Glomerular visceral epithelial cell (primary cell): ENCODE data around the gene CECR2.
"Not testable (repeated sequence)": the region's sequence is repeated elsewhere in the genome, so short reads cannot be mapped to it uniquely, and the experiment has no call there.

ENCODE experiments used
- DNase-seq: peaks from one replicate; pipeline ENCODE4 v3.0.0-alpha.2; 2016; ENCODE audit errors: extremely low spot score

Gene CECR2

DNA sequence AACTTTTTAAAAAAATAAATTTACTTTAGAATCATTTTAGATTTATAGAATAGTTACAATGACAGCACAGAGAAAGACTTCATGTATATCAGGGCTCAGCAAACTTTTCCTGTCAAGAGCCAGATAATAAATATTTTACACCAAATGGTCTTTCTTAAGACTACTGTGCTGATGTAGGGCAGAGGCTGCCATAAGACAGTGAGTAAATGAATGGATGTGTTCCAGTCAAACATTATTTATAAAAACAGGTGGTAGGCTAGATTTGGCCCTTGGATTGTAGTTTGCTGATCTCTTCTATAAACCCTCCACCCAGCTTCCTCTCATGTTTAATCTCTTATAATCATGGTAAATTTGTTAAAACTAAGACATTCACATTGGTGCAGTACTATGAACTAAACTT is 33.0 kb downstream of the CECR2 start:
- no peak for DNase-seq

DNA sequence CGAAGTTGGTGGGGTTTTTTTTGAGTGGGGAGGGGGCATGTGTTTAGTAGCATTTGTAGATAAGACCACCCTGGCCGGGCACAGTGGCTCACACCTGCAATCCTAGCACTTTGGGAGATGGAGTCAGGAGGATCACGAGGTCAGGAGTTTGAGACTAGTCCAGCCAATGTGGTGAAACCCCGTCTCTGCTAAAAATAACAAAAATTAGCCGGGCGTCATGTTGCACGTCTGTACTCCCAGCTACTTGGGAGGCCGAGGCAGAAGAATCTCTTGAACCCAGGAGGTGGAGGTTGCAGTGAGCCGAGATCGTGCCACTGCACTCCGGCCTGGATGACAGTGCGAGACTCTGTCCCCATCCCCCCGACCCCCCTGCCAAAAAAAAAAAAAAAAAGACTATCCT is 34.6 kb downstream of the CECR2 start:
- DNase-seq: no peak

DNA sequence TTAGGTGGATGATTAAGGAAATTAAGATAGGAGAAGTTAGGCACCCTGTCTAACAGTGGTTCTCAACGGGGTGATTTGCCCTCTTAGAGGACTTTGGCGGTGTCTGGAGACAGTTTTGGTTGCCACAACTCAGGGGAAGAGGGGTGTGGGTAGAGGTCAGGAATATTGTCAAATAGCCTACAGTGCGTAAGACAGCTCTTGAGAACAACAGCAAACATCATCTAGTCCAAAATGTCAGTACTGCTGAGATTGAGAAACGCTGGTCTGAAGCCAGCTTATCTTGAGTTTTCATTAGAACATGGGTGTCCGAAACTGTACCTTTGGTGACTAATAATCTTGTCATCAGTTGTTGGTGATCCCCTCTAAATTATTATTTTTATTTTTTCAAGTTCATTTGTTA is 38.4 kb downstream of the CECR2 start:
- no peak for DNase-seq

DNA sequence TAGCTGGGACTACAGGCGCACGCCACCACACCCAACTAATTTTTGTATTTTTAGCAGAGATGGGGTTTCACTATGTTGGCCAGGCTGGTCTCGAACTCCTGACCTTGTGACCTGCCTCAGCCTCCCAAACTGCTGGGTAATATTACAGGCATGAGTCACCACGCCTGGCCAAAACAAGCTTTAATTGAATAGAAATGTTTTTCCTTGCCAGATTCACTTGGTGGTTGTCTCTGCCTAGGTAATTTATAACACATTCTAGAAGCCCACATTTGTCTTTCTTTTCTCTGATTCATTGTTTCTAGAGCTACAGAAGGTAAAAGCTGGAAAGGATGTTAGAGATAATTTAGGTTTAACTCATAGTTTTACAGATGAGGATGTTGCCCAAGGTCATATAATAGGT is 41.3 kb downstream of the CECR2 start:
- no peak for DNase-seq

DNA sequence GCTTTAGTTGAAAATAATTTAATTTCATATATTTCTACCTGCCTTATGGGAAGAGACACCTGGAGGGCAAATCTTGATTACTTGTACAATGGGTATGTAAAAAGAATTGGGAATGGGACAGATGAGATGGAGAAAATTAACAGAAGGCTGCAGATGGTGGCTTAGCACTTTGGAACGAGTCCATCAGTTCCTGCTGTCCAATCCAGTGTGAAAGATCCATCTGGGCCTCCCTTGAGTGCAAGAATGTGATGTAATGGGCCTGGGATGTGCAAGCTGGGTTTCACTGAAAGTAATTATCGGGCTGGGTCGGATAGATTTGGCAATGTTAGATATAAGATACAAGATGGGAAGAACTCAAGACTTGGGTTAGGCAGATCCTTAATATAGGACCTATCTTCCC is 42.0 kb downstream of the CECR2 start:
- no peak for DNase-seq

DNA sequence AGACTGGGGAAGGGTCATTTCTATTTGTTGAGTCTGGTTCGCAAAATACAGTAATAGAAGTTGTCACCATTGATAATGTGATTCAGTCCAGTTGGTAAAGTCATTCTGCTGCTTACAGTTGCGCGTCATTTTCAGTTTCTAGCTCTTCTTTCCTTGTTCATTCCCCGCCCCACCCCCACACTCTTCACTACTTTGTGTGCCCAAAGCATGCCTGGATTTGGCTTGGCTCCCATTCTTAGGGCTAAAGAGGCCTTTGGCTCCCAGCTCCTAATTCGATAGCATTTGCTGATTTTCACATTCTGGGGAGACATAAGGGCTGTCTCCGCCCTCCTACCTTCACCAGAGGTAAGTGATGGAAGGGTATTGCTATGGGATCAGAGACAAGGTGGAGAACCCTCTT is 43.0 kb downstream of the CECR2 start:
- no peak for DNase-seq

DNA sequence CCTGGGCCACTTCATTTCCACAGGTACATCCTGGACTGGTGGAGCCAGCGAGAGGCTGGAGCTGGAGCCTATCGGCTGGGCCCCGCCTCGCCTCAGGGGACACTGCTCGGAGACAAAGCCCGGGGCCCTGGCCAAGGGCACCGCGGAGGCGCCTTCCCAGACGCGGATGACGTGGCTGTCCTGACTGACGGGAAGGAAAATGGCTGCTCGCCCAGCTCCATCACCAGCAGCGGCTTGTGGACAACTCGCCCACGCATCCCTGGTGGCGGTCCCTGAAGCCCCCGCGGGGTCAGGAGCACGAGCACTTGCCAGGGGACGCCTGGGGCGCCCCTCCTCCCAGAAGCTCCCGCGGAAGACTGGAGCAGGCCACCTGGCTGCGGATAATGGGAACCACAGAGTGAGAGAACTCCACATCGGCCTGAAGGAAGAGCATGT is 49.6 kb downstream of the CECR2 start:
- no peak for DNase-seq

DNA sequence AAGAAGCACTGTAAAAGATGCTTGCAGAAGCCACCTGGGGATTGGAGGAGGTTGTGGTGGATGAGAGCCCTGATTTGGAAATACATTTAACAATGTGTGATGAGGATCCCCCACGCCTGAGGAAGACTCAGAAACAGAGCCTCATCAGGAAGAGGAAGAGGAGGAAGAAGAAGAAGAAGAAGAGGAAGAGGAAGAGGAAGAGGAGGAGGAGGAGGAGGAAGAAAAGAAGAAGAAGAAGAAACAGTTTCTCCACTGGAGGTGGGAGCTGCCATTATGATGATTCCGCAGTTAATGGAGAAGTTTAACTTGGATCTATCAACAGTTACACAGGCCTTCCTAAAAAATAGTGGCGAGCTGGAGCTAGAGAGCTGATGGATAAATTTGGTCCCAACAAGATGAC is 50.1 kb downstream of the CECR2 start:
- no peak for DNase-seq

DNA sequence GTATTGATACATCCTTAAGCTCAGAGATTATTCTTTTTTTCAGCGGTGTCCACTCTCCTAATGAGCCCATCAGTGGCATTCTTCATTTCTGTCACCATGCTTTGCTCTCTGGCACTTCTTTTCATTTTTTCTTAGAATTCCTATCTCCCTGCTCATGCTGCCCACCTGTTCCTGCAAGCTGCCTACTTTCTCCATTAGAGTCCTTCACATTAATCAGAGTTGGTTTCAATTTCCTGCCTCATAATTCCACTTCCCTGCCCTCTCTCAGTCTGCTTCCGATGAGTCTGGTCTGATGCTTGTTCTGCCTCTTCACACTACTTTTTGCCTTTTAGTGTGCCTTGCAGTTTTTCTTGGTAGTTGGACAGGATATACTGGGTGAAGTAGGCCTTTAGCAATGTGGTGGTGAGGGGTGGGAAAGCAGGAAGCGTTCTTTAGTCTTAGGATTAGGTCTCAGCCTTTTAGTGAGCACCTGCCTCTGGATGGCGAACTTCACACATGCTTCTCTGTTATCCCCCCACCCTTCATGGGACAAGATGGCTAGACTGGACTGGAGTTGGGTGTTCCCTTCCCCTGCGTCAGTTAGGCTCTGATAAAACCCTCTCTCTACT is 53.6 kb downstream of the CECR2 start:
- DNase-seq: no peak

DNA sequence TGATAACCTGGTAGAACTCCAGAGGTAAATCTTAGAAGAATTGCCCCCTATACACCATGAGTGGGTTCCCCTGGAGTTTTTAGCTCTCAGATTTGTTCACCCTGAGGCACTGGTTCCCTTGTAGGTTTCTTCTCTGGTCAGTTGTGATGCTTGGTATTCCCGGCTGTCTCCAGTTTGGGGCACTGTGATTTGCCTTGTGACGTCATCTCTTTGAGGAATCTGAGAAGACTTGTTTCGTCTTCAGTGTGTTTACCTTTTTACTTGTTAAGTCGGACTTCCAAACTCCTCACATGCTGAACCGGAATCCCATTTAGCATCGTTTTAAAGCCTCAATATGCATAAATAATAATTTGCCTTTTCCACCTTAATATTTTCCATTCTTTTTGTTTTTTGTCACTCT is 54.4 kb downstream of the CECR2 start:
- DNase-seq: no peak

DNA sequence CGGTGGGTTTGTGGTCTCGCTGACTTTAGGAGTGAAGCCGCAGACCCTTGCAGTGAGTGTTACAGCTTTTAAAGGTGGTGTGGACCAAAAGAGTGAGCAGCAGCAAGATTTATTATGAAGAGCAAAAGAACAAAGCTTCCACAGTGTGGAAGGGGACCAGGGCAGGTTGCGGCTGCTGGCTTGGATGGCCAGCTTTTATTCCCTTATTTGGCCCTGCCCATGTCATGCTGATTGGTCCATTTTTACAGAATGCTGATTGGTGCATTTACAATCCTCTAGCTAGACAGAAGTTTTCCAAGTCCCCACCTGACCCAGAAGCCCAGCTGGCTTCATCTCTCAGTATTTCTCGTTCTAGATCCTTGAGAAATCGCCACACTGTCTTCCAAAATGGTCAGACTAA is 58.3 kb downstream of the CECR2 start:
- DNase-seq: not testable (repeated sequence)

DNA sequence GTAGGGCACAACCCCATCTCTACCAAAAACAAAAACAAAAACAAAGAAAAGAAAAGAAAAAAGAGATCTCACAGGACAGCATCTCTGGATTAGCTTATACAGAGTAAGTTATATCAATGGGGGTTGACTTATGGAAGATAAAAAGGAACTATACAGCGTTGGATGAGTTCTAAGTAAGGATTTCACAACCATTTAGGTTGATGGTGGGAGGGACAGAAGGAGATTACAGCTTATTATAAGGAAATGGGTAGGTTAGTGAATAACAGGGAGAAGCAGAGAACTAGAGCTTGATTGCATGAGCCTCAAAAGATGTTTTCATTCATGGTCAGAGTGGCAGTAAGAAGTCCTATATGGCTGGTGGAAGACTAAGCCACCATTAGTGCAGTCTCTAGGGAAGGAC is 60.3 kb downstream of the CECR2 start:
- DNase-seq: no peak

DNA sequence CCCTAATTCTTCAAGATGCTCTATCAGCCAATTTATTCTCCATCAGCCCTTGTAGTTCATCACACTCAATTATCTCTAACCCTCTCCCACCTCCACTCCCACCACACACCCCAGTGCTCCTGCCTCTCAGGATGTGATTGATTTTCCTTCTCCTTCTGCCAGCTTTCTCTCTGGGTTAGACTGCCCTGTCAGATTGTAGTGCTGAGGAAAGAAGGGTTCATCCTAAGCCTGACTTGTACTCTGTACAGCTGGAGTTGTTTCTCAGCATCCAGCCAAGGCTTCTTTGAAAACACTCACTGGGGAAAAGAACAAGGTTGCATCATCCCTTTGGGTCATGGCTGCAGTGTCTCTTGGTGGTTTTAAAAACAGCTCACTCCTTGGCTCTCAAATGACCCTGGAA is 61.2 kb downstream of the CECR2 start:
- DNase-seq: no peak

DNA sequence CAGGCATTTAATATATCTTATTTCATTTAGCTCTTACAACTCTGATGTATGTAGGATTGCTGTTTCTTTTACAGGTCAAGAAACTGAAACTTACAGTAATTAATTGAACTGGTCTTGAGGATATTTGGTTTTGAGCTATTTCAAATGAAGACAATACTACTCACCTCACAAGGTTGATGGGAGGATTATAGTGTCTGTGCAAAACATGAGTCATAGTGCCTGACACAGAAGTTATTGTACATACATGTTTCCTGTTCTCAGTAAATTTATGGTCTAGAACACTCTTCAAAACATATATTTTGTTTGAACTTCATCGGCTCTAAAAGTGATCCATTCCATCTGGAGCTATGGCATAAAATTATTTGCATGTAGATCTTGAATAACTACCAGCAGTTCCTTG is 61.9 kb downstream of the CECR2 start:
- DNase-seq: no peak

DNA sequence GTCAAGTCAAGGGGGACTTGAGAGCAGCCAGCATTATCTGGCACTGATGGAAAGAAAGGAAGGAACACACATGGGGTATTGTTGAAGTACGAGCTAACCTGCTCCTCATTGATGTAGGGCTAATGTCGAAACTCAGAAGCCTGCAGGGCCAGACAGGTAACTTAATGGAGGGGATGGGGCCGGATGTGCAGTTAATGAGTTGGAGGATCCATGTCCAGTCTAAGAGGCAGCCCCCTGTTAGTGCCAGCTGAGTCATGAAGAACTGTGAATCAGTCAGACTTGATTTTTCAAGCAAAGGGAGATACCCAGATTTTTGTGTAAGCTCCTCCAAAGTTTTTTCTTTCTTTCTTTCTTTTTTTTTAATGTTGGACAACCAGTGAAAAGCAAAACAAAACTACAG is 65.6 kb downstream of the CECR2 start:
- DNase-seq: no peak

DNA sequence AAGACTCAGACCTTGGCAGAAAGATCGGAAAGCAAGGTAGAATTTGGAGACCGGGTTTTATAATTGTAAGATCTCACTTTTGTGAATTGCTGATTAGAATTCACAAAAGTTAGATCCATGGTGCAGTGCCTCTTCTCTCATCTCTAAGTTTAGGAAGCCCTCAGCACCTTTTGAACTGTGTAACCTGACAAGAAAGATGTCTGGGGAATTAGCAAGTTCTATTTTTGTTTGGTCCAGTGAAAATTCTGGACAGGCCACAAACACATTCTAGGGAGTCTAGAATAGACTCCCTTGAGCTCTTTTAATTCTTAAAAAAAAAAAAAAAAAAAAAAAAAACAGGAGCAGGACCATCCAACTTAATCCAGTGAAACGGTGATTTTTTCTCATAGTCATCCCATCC is 66.1 kb downstream of the CECR2 start:
- no peak for DNase-seq

DNA sequence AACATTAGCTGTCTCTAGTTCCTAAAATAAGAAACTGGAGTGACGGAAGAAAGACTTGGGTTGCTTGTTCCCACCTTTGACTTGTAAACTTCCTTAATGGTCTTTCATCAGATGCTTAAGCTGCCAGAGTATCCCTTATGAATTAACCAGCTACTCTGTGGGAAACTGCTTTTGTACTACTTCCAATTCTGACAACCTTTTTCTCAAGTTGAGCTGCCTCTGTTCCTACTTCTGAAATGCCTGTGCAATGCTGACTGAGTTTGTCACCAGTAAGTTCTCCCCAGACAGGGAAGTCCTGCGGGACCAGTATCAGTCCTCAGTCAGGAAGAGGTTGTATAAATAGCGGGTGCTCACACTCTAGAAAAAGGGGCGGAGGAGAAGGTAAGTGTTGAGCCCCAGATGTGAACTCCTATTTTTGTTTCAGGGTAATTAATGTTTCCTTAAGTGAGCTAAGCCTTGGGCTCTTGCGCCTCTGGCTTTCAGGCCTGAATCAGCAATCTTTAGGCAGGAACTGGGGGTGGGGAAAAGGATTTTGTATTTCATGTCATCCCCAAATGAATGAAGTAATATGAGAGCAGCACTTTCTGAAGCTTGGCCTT is 67.2 kb downstream of the CECR2 start:
- DNase-seq: no peak

DNA sequence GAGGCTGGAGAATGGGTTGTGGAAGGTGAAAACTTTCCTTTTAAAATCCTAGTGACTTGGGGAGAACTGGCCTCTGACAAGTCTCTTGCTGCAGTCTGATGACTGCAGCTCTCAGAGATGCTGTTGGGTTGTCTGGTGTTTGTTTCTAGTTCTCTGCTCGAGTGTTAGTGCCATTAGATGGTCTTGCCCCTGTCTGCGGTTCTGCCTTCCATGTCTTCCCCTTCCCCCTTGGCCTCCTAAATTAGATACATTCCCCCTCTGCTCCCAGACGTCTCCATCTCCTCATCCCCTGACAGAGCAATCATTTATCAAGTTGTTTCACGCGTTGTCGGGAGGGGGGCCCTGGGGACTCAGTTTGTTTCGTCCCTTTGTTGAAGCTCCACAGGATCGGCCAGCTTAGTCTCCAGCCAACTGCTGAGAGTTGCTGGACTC is 67.7 kb downstream of the CECR2 start:
- DNase-seq: no peak

DNA sequence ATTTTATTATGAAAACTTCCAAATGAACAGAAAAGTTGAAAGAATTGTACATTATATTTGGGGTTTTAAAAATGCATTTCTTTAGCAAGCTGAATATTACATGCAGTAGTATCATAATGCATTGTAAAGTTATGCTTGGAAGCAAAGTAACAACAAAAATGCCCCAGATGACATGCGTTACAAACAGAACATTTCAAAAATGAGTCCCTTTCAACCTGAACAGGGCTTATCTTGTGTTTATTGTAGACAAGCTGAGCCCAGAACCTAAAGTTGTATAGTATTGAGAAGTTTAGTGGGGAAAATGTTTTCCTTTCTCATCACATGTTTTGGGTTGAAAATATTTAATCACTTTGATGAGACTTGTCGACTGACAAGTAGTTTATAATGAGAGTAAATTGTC is 68.8 kb downstream of the CECR2 start:
- DNase-seq: no peak

DNA sequence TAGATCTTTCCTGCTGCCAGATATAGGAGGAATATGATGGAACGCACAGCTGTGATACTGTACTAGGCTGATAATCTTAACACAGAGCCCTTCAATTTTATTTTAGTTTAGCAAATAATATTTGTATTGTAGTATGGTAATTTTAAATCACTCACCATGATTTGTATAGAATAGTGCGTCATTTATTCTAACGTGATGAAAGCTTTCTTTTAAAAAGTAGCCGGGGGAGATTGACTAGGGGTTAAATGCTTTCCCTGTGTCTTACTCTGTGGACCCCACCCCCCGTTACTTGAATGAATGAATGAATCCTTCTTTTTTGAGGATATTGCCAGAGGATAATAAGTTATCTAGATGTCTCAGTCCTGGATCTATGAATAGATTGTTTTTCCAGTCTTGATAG is 72.1 kb downstream of the CECR2 start:
- no peak for DNase-seq

DNA sequence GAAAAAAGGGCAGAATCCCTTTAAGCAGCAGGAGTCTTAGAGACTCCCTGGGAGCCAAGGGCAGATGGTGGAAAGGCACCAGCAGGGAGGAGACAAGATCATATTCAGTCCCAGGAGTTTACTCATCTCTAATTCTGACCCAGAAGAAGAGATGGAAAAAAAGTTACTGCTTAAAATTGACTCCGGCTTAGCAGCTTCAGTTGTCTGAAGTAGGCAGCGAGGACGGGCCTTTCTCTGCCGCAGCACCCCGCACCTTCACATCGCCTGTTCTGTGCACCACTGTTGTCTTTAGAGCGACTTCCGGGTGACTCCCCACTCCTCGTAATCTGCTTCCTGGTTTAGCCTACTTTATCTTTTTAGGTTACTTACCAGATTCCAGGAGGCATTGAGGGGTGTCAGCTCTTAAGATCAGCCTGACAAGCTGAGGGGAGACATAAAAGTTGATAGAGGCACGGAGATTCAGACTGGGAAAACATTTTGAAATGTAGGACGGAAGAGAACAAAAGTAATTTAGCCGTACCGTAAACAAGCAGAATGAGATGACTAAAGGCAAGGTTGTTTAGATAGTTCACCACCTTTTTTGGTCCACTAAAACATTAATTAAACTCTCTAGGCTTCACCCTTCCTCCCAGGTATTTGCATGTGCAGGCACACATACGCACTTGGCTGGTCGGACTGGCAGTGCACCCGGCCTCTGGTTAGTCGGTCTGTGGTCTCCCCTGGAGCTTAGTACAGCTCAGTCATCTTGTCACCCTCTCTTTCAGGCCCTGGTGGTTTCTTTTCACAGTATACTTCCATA is 74.3 kb downstream of the CECR2 start:
- DNase-seq: no peak

DNA sequence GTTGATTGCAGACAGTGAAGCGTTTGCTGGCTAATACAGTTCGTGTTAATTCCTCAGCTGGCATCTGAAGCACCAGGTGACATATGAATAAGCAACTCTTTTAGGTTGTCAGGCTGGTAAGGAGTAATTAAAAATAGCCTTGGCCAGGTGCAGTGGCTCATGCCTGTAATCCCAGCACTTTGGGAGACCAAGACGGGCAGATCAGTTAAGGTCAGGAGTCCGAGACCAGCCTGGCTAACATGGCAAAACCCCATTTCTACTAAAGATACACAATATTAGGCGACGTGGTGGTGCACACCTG is 74.9 kb downstream of the CECR2 start:
- no peak for DNase-seq

DNA sequence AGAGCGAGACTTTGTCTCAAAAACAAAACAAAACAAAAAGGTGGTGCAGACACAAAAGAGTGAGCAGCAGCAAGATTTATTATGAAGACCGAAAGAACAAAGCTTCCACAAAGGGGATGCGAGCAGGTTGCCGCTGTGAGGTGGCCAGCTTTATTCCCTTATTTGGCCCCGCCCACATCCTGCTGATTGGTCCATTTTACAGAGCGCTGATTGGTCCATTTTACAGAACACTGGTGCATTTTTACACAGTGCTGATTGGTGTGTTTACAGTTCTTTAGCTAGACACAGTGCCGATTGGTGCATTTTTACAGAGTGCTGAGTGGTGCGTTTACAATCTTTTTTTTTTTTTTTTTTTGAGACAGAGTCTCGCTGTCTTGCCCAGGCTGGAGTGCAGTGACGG is 77.4 kb downstream of the CECR2 start:
- DNase-seq: no peak

DNA sequence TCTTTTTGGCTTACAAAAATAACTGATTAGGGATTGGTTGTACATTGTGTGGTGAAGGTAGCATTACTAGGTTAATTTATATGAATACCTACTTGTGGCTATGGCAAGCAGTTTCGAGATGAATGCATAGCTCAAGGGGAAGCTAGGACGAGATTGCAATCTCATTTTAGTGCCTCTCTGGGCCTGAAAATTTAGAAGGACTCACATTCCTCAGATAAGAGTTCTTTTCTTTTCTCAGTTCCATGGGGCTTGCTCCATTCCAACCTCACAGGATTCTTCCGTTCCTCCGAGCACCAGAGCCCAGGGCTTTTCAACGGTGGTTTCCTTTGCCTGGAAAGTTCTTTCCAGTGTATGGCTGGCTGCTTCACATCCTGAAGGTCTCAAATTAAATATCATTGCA is 82.1 kb downstream of the CECR2 start:
- DNase-seq: no peak
